Endodermal cell (in vitro differentiated cells): ENCODE results near the gene YAE1. TPM values are rescaled to one million over a fixed set of nuclear protein-coding genes. Genes with fewer than 3 reads are reported as not detected.

Experiments
- DNase-seq: peaks from one replicate; pipeline ENCODE4 v3.0.0-alpha.2; 2017
- H3K27ac ChIP-seq: 2 replicates; pipeline ENCODE4 v1.5.1; 2013; ENCODE audit warnings: mild to moderate bottlenecking, low read depth, low read length, moderate library complexity
- H3K27me3 ChIP-seq: 2 replicates; pipeline ENCODE4 v1.6.1; 2013; ENCODE audit warnings: mild to moderate bottlenecking, low read length, moderate library complexity; ENCODE audit not compliant: insufficient read depth, control insufficient read depth, poor library complexity, severe bottlenecking
- H3K36me3 ChIP-seq: 2 replicates; pipeline ENCODE4 v1.7.0; 2013; ENCODE audit warnings: mild to moderate bottlenecking, low read length, moderate library complexity; ENCODE audit not compliant: control insufficient read depth, insufficient read depth
- H3K4me1 ChIP-seq: one replicate; pipeline ENCODE4 v1.7.0; 2013; ENCODE audit warnings: low read length; ENCODE audit not compliant: control insufficient read depth, insufficient read depth
- H3K4me3 ChIP-seq: 2 replicates; pipeline ENCODE4 v1.5.1; 2013; ENCODE audit warnings: mild to moderate bottlenecking, low read length, moderate library complexity
- H3K9ac ChIP-seq: 2 replicates; pipeline ENCODE4 v1.6.1; 2013; ENCODE audit warnings: mild to moderate bottlenecking, low read length, moderate library complexity; ENCODE audit not compliant: poor library complexity, severe bottlenecking; ENCODE audit errors: extremely low read depth
- H3K9me3 ChIP-seq: 2 replicates; pipeline ENCODE4 v1.6.1; 2013; ENCODE audit warnings: mild to moderate bottlenecking, low read length, moderate library complexity; ENCODE audit not compliant: control insufficient read depth
- H3K27ac Mint-ChIP-seq: 2 replicates; pipeline ENCODE4 v1.8.0; 2020; ENCODE audit warnings: mixed read lengths
- H3K27me3 Mint-ChIP-seq: 2 replicates; pipeline ENCODE4 v1.8.0; 2021; ENCODE audit warnings: mild to moderate bottlenecking, mixed read lengths; ENCODE audit not compliant: insufficient read depth
- H3K36me3 Mint-ChIP-seq: 2 replicates; pipeline ENCODE4 v1.8.0; 2020; ENCODE audit warnings: low read depth, mixed read lengths
- H3K4me1 Mint-ChIP-seq: 2 replicates; pipeline ENCODE4 v1.8.0; 2020; ENCODE audit warnings: mixed read lengths
- H3K4me3 Mint-ChIP-seq: 2 replicates; pipeline ENCODE4 v1.8.0; 2020; ENCODE audit warnings: mild to moderate bottlenecking, moderate library complexity, mixed read lengths
- H3K9me3 Mint-ChIP-seq: 2 replicates; pipeline ENCODE4 v1.8.0; 2020; ENCODE audit warnings: mild to moderate bottlenecking, mixed read lengths
- WGBS, 2 experiments: methylation state at CpG; one replicate each; pipeline versions ENCODE4 v1.1.5 to v1.1.7; 2013; ENCODE audit warnings: missing lambda C conversion rate in 2 of 2, mixed read lengths in 1 of 2; ENCODE audit not compliant: insufficient coverage in 1 of 2, insufficient read length in 1 of 2; 5-methylcytosine and 5-hydroxymethylcytosine counted together
- total RNA-seq, 2 donors: library from RNA; stranded (reverse); fragmentation: NEBNext Ultra II Directional in 1 of 2; extraction: Animal tissue kit (Norgen Biotek cat#: 25700) in 1 of 2; gene quantifications; 2 replicates in 1 of 2; 3 replicates in 1 of 2; pipeline ENCODE4 v1.2.1, GENCODE V29; 2021
- TF ChIP-seq, protein P1 (sequence below): fragments of 200-600 bp; sonication (generic); conservative IDR thresholded peaks from 2 replicates; pipeline ENCODE4 v1.5.0; 2021; ENCODE audit warnings: antibody characterized with exemption, mild to moderate bottlenecking

The YAE1 gene
- total RNA-seq, 2 donors from 2014 or later: 20.9 to 30.0 TPM

DNA sequence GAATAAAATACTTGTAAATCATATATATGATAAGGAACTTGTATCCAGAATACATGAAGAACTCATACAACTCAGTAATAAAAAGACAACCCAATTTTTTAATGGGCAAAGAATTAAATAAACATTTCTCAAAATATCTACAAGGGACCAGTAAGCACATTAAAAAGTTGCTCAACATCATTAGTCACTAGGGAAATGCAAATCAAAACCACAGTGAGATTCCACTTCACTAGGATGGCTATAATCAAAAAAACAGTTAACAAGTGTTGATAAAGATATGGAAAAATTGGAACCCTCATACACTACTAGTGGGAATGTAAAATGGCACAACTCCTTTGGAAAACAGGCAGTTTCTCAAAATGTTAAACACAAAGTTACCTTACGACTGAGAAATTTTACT lies 40.3 kb upstream of the YAE1 start:
- Histone ChIP-seq H3K27ac (no peak overlapping the region), H3K4me3 (no peak overlapping the region), H3K36me3 (no peaks in the 10 kb centered on the region), H3K4me1 (no peaks in the 10 kb centered on the region), H3K9me3 (no peaks in the 10 kb centered on the region), H3K27me3 (no peaks in the 10 kb centered on the region), H3K9ac (no peak overlapping the region)
- no peak overlapping the region for H3K4me3 Mint-ChIP-seq
- H3K36me3 Mint-ChIP-seq: no peaks in the 10 kb centered on the region
- H3K27me3 Mint-ChIP-seq: peaks cover 3% of the 10 kb centered on the region
- TF ChIP-seq, protein P1, sequence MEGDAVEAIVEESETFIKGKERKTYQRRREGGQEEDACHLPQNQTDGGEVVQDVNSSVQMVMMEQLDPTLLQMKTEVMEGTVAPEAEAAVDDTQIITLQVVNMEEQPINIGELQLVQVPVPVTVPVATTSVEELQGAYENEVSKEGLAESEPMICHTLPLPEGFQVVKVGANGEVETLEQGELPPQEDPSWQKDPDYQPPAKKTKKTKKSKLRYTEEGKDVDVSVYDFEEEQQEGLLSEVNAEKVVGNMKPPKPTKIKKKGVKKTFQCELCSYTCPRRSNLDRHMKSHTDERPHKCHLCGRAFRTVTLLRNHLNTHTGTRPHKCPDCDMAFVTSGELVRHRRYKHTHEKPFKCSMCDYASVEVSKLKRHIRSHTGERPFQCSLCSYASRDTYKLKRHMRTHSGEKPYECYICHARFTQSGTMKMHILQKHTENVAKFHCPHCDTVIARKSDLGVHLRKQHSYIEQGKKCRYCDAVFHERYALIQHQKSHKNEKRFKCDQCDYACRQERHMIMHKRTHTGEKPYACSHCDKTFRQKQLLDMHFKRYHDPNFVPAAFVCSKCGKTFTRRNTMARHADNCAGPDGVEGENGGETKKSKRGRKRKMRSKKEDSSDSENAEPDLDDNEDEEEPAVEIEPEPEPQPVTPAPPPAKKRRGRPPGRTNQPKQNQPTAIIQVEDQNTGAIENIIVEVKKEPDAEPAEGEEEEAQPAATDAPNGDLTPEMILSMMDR: no peak
- peaks cover 1% of the 10 kb centered on the region for H3K9me3 Mint-ChIP-seq
- H3K4me1 Mint-ChIP-seq: peaks cover 6% of the 10 kb centered on the region
- no peak overlapping the region for H3K27ac Mint-ChIP-seq
- no peak for DNase-seq
- no CpG with 5 or more reads among the region's 1 CpG for WGBS, 2 experiments

DNA sequence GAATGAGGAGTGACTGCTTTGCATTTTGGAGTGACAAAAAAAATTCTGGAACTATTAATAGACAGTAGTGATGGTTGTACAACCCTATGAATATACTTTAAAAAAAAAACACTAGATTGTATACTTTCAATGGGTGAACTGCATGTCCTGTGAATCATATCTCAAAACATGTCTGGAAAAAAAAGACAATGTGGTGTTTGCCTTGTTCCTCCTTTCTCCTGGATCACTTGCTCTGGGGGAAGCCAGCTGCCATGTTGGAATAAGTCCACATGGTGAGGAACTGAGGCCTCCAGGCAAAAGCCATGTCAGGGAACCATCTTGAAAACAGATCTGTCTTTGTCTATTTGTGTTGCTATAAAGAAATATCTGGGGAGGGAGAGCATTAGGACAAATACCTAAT lies 39.5 kb upstream of the YAE1 start:
- no peak overlapping the region for H3K27ac ChIP-seq
- Mint-ChIP-seq H3K4me1 (peaks cover 6% of the 10 kb centered on the region), H3K4me3 (no peak overlapping the region), H3K9me3 (peaks cover 1% of the 10 kb centered on the region), H3K36me3 (no peaks in the 10 kb centered on the region), H3K27ac (no peak overlapping the region), H3K27me3 (peaks cover 3% of the 10 kb centered on the region)
- H3K4me3 ChIP-seq: no peak overlapping the region
- H3K9me3 ChIP-seq: no peaks in the 10 kb centered on the region
- no peak for DNase-seq
- TF ChIP-seq, protein P1: no peak
- H3K4me1 ChIP-seq: no peaks in the 10 kb centered on the region
- H3K9ac ChIP-seq: no peak overlapping the region
- H3K36me3 ChIP-seq: no peaks in the 10 kb centered on the region
- no peaks in the 10 kb centered on the region for H3K27me3 ChIP-seq

DNA sequence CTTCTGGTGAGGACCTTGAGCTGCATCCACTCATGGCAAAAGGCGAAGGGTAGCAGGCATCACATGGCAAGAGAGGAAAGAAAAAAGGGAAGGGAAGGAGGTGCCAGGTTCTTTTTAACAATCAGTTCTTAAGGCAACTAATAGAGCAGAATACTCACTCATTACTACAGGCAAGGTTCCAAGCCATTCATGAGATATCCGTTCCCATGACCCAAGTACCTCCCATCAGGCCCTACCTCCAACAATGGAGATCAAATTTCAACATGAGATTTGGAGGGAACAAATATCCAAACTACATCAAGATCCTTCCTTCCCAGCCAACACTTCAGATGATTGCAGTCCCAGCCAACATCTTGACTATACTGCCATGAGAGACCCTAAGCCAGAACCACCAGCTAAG lies 38.9 kb upstream of the YAE1 start:
- no peak overlapping the region for H3K27ac Mint-ChIP-seq
- H3K36me3 Mint-ChIP-seq: no peaks in the 10 kb centered on the region
- Histone ChIP-seq H3K4me3 (no peak overlapping the region), H3K4me1 (no peaks in the 10 kb centered on the region), H3K27ac (no peak overlapping the region), H3K27me3 (no peaks in the 10 kb centered on the region), H3K9ac (no peak overlapping the region), H3K9me3 (no peaks in the 10 kb centered on the region), H3K36me3 (no peaks in the 10 kb centered on the region)
- peaks cover under 1% of the 10 kb centered on the region for H3K27me3 Mint-ChIP-seq
- peaks cover 7% of the 10 kb centered on the region for H3K4me1 Mint-ChIP-seq
- TF ChIP-seq, protein P1: no peak
- peaks cover 1% of the 10 kb centered on the region for H3K9me3 Mint-ChIP-seq
- H3K4me3 Mint-ChIP-seq: no peak overlapping the region
- DNase-seq: no peak
- WGBS, 2 experiments: 92% methylated on average over 2 of the region's 2 CpGs; no CpG with 5 or more reads in 1 of the 2 experiments
